ENCODE measurements around the gene RAPGEF1.

DNA sequence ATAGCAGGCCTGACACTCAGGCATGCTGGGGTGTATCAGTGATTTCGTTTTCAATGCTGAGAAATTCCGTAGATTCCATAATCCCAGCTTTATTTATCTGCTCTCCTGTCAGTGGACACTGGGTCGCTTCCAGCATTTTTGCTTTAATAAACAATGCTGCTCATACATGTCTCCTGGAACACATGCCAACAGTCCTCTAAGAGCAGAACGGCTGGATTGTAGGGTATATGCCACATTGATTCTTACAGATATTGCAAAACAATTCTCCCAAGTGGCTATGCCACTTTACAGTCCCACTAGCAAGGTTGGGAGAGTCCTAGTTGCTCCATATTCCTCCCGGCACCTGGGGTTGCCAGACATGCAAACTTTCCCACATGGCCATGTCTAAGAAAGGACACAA is 81.9 kb downstream of the RAPGEF1 start:
- TF ChIP-seq CTCF (conservative IDR thresholded peaks at IDR 0.05; ENCODE audit: low read depth, low read length) (no peak), EZH2 (IDR thresholded peaks at IDR 0.05; ENCODE audit: low read length, unreplicated experiment) (no peak), EZH2phosphoT487 (IDR thresholded peaks at IDR 0.05; ENCODE audit: borderline replicate concordance, low read length) (no peak)

All from PC-3 (cell line).